ENCODE measurements around the gene CCIN.

GRCh38 chr9:36140086-36141084, 28.8 kb upstream of the CCIN start:
- TF ChIP-seq CTCF (IDR thresholded peaks at IDR 0.05; ENCODE audit: insufficient read depth, low read length) (no peak), SPI1 (IDR thresholded peaks at IDR 0.05; ENCODE audit: borderline replicate concordance, low read depth) (no peak; the same call in 1 of the 2 replicates), REST (IDR thresholded peaks at IDR 0.05; ENCODE audit: insufficient replicate concordance, low read depth) (no peak)

Data from HL-60 (cell line).